ENCODE data around the gene AP5B1.
A peak's percentile ranks its signal among the peaks of the same experiment; 100 is the strongest.
"Not testable (repeated sequence)": the region's sequence is repeated elsewhere in the genome, so short reads cannot be mapped to it uniquely, and the experiment has no call there.

Gene AP5B1

DNA sequence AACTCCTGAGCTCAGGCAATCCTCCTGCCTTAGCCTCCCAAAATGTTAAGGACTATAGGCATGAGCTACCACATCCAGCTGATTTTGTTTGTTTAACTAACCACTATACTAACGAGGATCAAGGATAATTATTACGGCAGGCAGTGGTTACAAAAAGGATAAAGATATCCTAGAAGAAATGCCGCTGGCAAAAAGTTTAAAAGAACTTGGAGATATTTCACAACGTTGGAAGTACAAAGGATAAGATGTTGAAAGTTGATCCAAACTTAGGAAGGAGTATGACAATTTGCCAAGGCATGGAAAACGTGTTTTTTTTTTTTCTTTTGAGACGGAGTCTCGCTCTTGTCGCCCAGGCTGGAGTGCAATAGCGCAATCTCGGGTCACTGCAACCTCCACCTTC lies 13.4 kb downstream of the AP5B1 start:
- DNase-seq (ENCODE audit: low read depth in 2 of 2), result no peak

DNA sequence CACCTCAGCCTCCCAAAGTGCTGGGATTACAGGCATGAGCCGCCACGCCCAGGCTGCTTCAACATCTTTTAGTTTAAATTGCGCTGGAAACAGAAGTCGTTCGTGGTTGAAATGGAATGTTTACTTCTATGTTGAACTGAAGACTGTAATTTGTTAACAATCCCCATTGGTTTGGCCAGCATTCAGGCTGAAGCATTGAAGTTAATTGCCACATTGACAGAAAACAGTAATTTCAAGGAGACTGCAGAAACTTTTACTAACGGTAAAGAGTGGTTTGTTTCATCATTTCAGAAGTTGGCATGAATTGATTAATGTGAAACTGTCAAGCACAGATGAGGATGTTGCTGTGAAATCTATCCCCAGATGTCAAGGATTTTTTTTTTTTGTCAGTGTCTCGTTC lies 14.2 kb downstream of the AP5B1 start:
- no peak for DNase-seq (ENCODE audit: low read depth in 2 of 2)

GRCh38 chr11:65764434-65764833 lies 16.3 kb downstream of the AP5B1 start:
- DNase-seq (ENCODE audit: low read depth in 2 of 2), result no peak

GRCh38 chr11:65762816-65763215 lies 18.0 kb downstream of the AP5B1 start:
- not testable (repeated sequence) for DNase-seq (ENCODE audit: low read depth in 2 of 2)

- DNase-seq (ENCODE audit: low read depth in 2 of 2), result not testable (repeated sequence)
Measured at GRCh38 chr11:65762169-65762568, 18.6 kb downstream of the AP5B1 start.

GRCh38 chr11:65745049-65745448 lies 35.7 kb downstream of the AP5B1 start:
- no peak for DNase-seq (ENCODE audit: low read depth in 2 of 2)

GRCh38 chr11:65744699-65745042 lies 36.1 kb downstream of the AP5B1 start:
- no peak for DNase-seq (ENCODE audit: low read depth in 2 of 2)

DNA sequence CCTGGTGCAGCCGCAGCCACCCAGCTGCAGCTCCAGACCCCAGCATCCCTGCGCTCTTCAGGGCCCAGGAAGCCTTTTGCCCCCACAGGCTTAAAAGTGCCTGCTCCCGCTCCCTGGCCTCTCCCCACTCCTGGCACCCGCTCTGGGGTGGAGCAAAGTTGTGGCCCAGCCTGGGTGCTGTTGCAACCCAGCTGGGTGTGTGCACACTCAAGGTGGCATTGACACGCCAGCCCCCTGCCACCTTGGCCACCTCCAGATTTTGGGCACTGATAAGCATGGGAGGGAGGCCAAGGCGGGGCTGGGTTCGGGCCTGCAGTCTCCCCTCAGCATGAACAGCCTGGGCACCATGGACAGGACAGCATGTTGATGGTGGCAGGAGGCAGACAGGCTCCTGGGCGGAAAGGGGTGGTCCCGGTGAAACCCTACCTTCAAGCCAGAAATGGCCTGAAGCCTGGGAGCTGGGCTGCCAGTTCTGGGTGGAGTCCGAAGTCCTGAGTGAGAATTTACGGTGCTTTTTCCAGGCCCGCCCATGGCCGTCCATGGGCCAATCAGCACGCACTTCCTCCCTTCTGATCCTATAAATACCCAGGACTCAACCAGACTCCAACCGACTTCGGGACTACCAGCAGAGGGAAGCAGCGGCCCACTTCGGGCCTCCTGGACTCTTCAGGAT lies 36.6 kb downstream of the AP5B1 start:
- peak in 1 of 2 experiments; percentile 3 for DNase-seq (ENCODE audit: low read depth in 2 of 2)

- DNase-seq (ENCODE audit: low read depth in 2 of 2), result no peak
Measured at GRCh38 chr11:65743681-65744025, 37.1 kb downstream of the AP5B1 start.

- DNase-seq (ENCODE audit: low read depth in 2 of 2), result no peak
Measured at GRCh38 chr11:65742353-65742752, 38.4 kb downstream of the AP5B1 start.

GRCh38 chr11:65741185-65741584 lies 39.6 kb downstream of the AP5B1 start:
- DNase-seq (ENCODE audit: low read depth in 2 of 2), result no peak

DNA sequence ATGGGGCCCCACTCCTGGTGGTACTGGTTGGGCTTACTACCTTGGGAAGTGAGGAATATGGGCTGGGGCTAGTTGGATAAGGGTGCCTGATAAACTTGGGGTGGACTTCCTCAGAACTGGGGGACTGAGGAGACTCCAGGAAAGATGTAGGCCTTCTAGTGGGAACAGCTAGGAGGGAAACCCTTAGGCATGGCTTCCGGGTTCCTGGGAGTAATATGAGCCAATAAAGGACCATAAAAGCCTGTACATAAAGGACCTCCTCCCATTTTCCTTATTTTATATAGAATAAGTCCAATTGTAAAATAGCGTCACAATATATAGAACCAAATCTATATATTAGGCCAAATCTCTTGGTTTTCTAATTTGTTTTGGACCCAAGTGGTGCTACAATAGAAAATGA lies 41.8 kb downstream of the AP5B1 start:
- DNase-seq (ENCODE audit: low read depth in 2 of 2), result no peak

GRCh38 chr11:65736810-65737209 lies 44.0 kb downstream of the AP5B1 start:
- DNase-seq (ENCODE audit: low read depth in 2 of 2), result no peak

DNA sequence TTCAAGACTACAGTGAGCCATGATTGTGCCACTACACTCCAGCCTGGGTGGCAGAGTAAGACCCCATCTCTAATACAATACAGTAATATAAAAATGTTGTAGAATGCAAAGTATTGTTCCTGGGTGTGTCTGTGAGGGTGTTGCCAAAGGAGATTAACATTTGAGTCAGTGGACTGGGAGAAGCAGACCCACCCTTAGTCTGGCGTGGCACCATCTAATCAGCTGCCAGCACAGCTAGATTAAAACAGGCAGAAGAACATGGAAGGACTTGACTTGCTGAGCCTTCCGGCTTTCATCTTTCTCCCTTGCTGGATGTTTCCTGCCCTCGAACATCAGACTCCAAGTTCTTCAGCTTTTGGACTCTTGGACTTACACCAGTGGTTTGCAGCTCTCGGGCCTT lies 45.7 kb downstream of the AP5B1 start:
- DNase-seq (ENCODE audit: low read depth in 2 of 2), result not testable (repeated sequence)

- DNase-seq (ENCODE audit: low read depth in 2 of 2), result no peak
Measured at GRCh38 chr11:65730461-65730860, 50.3 kb downstream of the AP5B1 start.

GRCh38 chr11:65727865-65728264 lies 52.9 kb downstream of the AP5B1 start:
- no peak for DNase-seq (ENCODE audit: low read depth in 2 of 2)

DNA sequence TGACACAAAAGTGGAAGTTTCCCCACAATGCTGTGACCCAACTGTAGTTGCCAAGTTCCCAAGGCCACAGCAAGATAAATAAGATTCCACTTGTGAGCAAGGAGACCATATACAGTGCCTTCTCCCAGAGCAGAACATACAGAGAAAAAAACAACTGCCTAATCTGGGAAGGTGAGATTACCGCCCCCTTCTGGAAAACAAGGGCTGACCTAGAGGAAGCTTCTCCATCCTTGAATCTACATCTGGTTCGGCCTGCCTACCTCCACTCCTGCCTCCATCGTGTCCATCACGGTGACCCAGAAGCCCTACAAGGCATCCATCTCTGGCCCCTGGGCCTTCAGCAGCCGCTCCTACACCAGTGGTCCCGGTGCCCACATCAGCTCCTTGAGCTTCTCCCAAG lies 54.1 kb downstream of the AP5B1 start:
- DNase-seq (ENCODE audit: low read depth in 2 of 2), result no peak
